Endodermal cell (in vitro differentiated cells): ENCODE data around the gene MEGF11. TPM values are rescaled to one million over a fixed set of nuclear protein-coding genes. Genes with fewer than 3 reads are reported as not detected.

Source experiments
- DNase-seq: peaks from one replicate; pipeline ENCODE4 v3.0.0-alpha.2; 2017
- H3K27ac ChIP-seq: 2 replicates; pipeline ENCODE4 v1.5.1; 2013; ENCODE audit warnings: mild to moderate bottlenecking, low read depth, low read length, moderate library complexity
- H3K27me3 ChIP-seq: 2 replicates; pipeline ENCODE4 v1.6.1; 2013; ENCODE audit warnings: mild to moderate bottlenecking, low read length, moderate library complexity; ENCODE audit not compliant: insufficient read depth, control insufficient read depth, poor library complexity, severe bottlenecking
- H3K36me3 ChIP-seq: 2 replicates; pipeline ENCODE4 v1.7.0; 2013; ENCODE audit warnings: mild to moderate bottlenecking, low read length, moderate library complexity; ENCODE audit not compliant: control insufficient read depth, insufficient read depth
- H3K4me1 ChIP-seq: one replicate; pipeline ENCODE4 v1.7.0; 2013; ENCODE audit warnings: low read length; ENCODE audit not compliant: control insufficient read depth, insufficient read depth
- H3K4me3 ChIP-seq: 2 replicates; pipeline ENCODE4 v1.5.1; 2013; ENCODE audit warnings: mild to moderate bottlenecking, low read length, moderate library complexity
- H3K9ac ChIP-seq: 2 replicates; pipeline ENCODE4 v1.6.1; 2013; ENCODE audit warnings: mild to moderate bottlenecking, low read length, moderate library complexity; ENCODE audit not compliant: poor library complexity, severe bottlenecking; ENCODE audit errors: extremely low read depth
- H3K9me3 ChIP-seq: 2 replicates; pipeline ENCODE4 v1.6.1; 2013; ENCODE audit warnings: mild to moderate bottlenecking, low read length, moderate library complexity; ENCODE audit not compliant: control insufficient read depth
- H3K27ac Mint-ChIP-seq: 2 replicates; pipeline ENCODE4 v1.8.0; 2020; ENCODE audit warnings: mixed read lengths
- H3K27me3 Mint-ChIP-seq: 2 replicates; pipeline ENCODE4 v1.8.0; 2021; ENCODE audit warnings: mild to moderate bottlenecking, mixed read lengths; ENCODE audit not compliant: insufficient read depth
- H3K36me3 Mint-ChIP-seq: 2 replicates; pipeline ENCODE4 v1.8.0; 2020; ENCODE audit warnings: low read depth, mixed read lengths
- H3K4me1 Mint-ChIP-seq: 2 replicates; pipeline ENCODE4 v1.8.0; 2020; ENCODE audit warnings: mixed read lengths
- H3K4me3 Mint-ChIP-seq: 2 replicates; pipeline ENCODE4 v1.8.0; 2020; ENCODE audit warnings: mild to moderate bottlenecking, moderate library complexity, mixed read lengths
- H3K9me3 Mint-ChIP-seq: 2 replicates; pipeline ENCODE4 v1.8.0; 2020; ENCODE audit warnings: mild to moderate bottlenecking, mixed read lengths
- CTCF ChIP-seq: fragments of 200-600 bp; sonication (generic); conservative IDR thresholded peaks from 2 replicates; pipeline ENCODE4 v1.5.0; 2021; ENCODE audit warnings: antibody characterized with exemption, mild to moderate bottlenecking
- WGBS, 2 experiments: methylation state at CpG; one replicate each; pipeline versions ENCODE4 v1.1.5 to v1.1.7; 2013; ENCODE audit warnings: missing lambda C conversion rate in 2 of 2, mixed read lengths in 1 of 2; ENCODE audit not compliant: insufficient coverage in 1 of 2, insufficient read length in 1 of 2; 5-methylcytosine and 5-hydroxymethylcytosine counted together
- total RNA-seq, 2 donors: library from RNA; stranded (reverse); fragmentation: NEBNext Ultra II Directional in 1 of 2; extraction: Animal tissue kit (Norgen Biotek cat#: 25700) in 1 of 2; gene quantifications; 2 replicates in 1 of 2; 3 replicates in 1 of 2; pipeline ENCODE4 v1.2.1, GENCODE V29; 2021

Gene MEGF11
- total RNA-seq, 2 donors from 2014 or later: 0.73 to 1.2 TPM

- 93 to 98% methylated on average over 11 to 12 of the region's 12 CpGs for WGBS, 2 experiments
- Histone ChIP-seq H3K27ac (no peak overlapping the region), H3K27me3 (no peaks in the 10 kb centered on the region), H3K4me3 (no peak overlapping the region), H3K9me3 (no peaks in the 10 kb centered on the region), H3K36me3 (no peaks in the 10 kb centered on the region), H3K9ac (no peak overlapping the region), H3K4me1 (no peaks in the 10 kb centered on the region)
- no peak overlapping the region for H3K27ac Mint-ChIP-seq
- no peaks in the 10 kb centered on the region for H3K36me3 Mint-ChIP-seq
- no peak for TF ChIP-seq CTCF
- no peak for DNase-seq
- peaks cover 6% of the 10 kb centered on the region for H3K4me1 Mint-ChIP-seq
- H3K9me3 Mint-ChIP-seq: no peaks in the 10 kb centered on the region
- H3K4me3 Mint-ChIP-seq: no peak overlapping the region
- H3K27me3 Mint-ChIP-seq: peaks cover 1% of the 10 kb centered on the region
These were observed 84.5 kb downstream of the MEGF11 start for GRCh38 chr15:66169023-66169422.

- DNase-seq: no peak
- Mint-ChIP-seq H3K4me1 (peaks cover 6% of the 10 kb centered on the region), H3K27me3 (peaks cover 1% of the 10 kb centered on the region), H3K4me3 (no peak overlapping the region), H3K36me3 (no peaks in the 10 kb centered on the region), H3K9me3 (no peaks in the 10 kb centered on the region), H3K27ac (no peak overlapping the region)
- no peak for TF ChIP-seq CTCF
- no peaks in the 10 kb centered on the region for H3K27me3 ChIP-seq
- no peak overlapping the region for H3K9ac ChIP-seq
- no peaks in the 10 kb centered on the region for H3K9me3 ChIP-seq
- H3K27ac ChIP-seq: no peak overlapping the region
- no peaks in the 10 kb centered on the region for H3K36me3 ChIP-seq
- no peak overlapping the region for H3K4me3 ChIP-seq
- no peaks in the 10 kb centered on the region for H3K4me1 ChIP-seq
- WGBS, 2 experiments: 77 to 91% methylated on average over 7 of the region's 7 CpGs
These were observed 85.7 kb downstream of the MEGF11 start for GRCh38 chr15:66167854-66168253.

- H3K27me3 Mint-ChIP-seq: peaks cover 1% of the 10 kb centered on the region
- Histone ChIP-seq H3K36me3 (no peaks in the 10 kb centered on the region), H3K27me3 (no peaks in the 10 kb centered on the region), H3K4me3 (no peak overlapping the region), H3K4me1 (no peaks in the 10 kb centered on the region), H3K9me3 (no peaks in the 10 kb centered on the region), H3K27ac (no peak overlapping the region), H3K9ac (no peak overlapping the region)
- TF ChIP-seq CTCF: no peak
- H3K27ac Mint-ChIP-seq: no peak overlapping the region
- H3K4me3 Mint-ChIP-seq: no peak overlapping the region
- WGBS, 2 experiments: 95 to 96% methylated on average over 4 to 6 of the region's 6 CpGs
- H3K9me3 Mint-ChIP-seq: no peaks in the 10 kb centered on the region
- H3K4me1 Mint-ChIP-seq: peaks cover 4% of the 10 kb centered on the region
- no peaks in the 10 kb centered on the region for H3K36me3 Mint-ChIP-seq
- no peak for DNase-seq
These were observed 87.7 kb downstream of the MEGF11 start for GRCh38 chr15:66165856-66166255.
